Activated CD4-positive, alpha-beta T cell treated with anti-CD3 and anti-CD28 coated beads for 36 hours (primary cell): ENCODE results near the gene LAT. TPM values are rescaled to one million over a fixed set of nuclear protein-coding genes. Genes with fewer than 3 reads are reported as not detected.
"Not testable (repeated sequence)": the region's sequence is repeated elsewhere in the genome, so short reads cannot be mapped to it uniquely, and the experiment has no call there.

ENCODE experiments used
- ATAC-seq: fragments of 200-7000 bp; cut with Tn5 transposase; one replicate; pipeline ENCODE4 v1.10.0; 2021; ENCODE audit warnings: mild to moderate bottlenecking, moderate library complexity
- CTCF ChIA-PET: fragments of 350-600 bp; sonication (Branson Sonifier 250); formaldehyde crosslinking; loops from one replicate; lab custom pipeline; 2021; ENCODE audit warnings: antibody characterized with exemption; lab: Charles Lee
- POLR2A ChIA-PET: fragments of 350-600 bp; sonication (Branson Sonifier 250); formaldehyde crosslinking; loops from one replicate; lab custom pipeline; 2021; ENCODE audit warnings: antibody characterized with exemption, inconsistent platforms; lab: Charles Lee
- DNase-seq: peaks from one replicate; pipeline ENCODE4 v3.0.0-alpha.2; 2020
- H3K27ac Mint-ChIP-seq: one replicate; pipeline ENCODE4 v1.8.0; 2021; ENCODE audit warnings: mixed read lengths
- H3K27me3 Mint-ChIP-seq: one replicate; pipeline ENCODE4 v1.8.0; 2021; ENCODE audit warnings: mixed read lengths
- H3K36me3 Mint-ChIP-seq: one replicate; pipeline ENCODE4 v1.8.0; 2021; ENCODE audit warnings: low read depth, mixed read lengths
- H3K4me1 Mint-ChIP-seq: one replicate; pipeline ENCODE4 v1.8.0; 2021; ENCODE audit warnings: mixed read lengths
- H3K4me3 Mint-ChIP-seq: one replicate; pipeline ENCODE4 v1.8.0; 2021; ENCODE audit warnings: mild to moderate bottlenecking, moderate library complexity, mixed read lengths
- H3K9me3 Mint-ChIP-seq: one replicate; pipeline ENCODE4 v1.8.0; 2021; ENCODE audit warnings: low read depth, mixed read lengths
- intact Hi-C, 2 experiments: fragments of 100-400 bp; cut with DNase I in 1 of 2; cut with micrococcal nuclease in 1 of 2; formaldehyde crosslinking; loops; one replicate each; pipeline versions ENCODE4 v1.14.2 to v1.15.1; 2022 to 2024; cut with DNase I, micrococcal nuclease
- total RNA-seq, 2 experiments: library from RNA; stranded (reverse); gene quantifications; one replicate each; pipeline ENCODE4 v1.2.3, GENCODE V29; 2021

LAT gene
- total RNA-seq, 2 experiments from 2014 or later, result 200 to 234 TPM

DNA sequence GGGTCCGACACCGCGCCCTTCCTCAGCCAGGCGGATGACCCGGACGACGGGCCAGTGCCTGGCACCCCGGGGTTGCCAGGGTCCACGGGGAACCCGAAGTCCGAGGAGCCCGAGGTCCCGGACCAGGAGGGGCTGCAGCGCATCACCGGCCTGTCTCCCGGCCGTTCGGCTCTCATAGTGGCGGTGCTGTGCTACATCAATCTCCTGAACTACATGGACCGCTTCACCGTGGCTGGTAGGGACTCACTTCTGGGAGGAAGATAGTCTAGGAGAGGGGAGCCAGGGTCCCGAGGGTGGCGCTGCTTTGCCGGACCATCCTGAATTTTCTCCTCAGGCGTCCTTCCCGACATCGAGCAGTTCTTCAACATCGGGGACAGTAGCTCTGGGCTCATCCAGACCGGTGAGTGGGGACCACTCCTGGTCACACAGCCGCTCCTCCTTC, 9.7 kb upstream of the LAT start:
- H3K4me3 Mint-ChIP-seq, result peak overlapping the region; percentile 98
- no peaks in the 10 kb centered on the region for H3K9me3 Mint-ChIP-seq
- peaks cover 4% of the 10 kb centered on the region for H3K36me3 Mint-ChIP-seq
- ATAC-seq, result peak; percentile 8
- H3K27me3 Mint-ChIP-seq, result no peaks in the 10 kb centered on the region
- peaks cover 30% of the 10 kb centered on the region for H3K4me1 Mint-ChIP-seq
- ChIA-PET POLR2A (interaction anchor here (0.6 kb wide), 1 partner anchor 20 kb away, joined by 3 read pairs; no protein-coding TSS in a partner anchor), CTCF (interaction anchor here (1.6 to 4.9 kb wide), 2 partner anchors 13 to 32 kb away, joined by 7 to 32 read pairs; no protein-coding TSS in a partner anchor)
- no peak for DNase-seq
- H3K27ac Mint-ChIP-seq, result peak overlapping the region; percentile 77
- intact Hi-C loops, result loop anchor here in 1 of 2 experiments (2.0 kb wide), 1 partner anchor 482 kb away; the partner anchor contains the start of gene CLN3

DNA sequence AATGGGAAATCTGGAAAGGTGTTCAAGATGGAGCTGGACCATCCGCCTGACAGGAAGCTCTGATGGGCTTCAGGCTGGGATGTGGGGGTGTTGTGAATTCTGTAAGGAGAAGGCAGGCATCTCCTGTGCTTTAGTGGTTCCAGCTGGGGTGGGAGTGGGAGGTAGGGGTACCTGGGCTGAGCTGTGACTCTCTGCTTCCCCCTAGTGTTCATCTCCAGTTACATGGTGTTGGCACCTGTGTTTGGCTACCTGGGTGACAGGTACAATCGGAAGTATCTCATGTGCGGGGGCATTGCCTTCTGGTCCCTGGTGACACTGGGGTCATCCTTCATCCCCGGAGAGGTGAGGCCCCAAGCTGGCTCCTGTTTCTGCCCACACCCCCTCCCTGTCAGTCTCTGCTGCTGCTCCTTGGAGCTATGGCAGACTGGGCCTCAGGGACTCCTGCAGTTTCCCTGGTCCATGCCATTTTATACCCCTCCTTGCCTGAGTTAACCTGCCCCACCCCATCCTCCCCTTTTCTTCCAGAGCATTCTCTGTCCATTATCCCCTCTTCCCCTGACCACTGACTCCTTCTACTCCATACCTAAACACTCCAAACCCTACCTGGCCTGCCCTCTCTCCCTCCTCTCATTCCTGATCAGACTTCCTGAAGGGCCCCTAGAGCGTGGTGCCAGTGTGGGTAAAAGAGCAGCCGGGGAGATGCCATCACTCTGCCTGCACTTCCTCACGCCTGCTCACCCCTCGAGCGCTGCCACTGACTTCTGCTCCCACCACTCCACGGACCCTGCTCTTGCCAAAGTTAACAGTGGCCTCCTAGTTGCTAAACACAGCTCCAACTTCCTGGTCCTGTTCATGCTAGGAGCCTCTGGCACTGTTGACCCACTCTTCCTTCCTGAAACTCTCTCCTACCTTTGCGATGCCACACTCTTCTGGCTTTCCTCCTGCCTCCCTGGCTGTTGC, 6.9 kb upstream of the LAT start:
- DNase-seq (peak; percentile 26), ATAC-seq (no peak)
- peaks cover 22% of the 10 kb centered on the region for H3K36me3 Mint-ChIP-seq
- no peak overlapping the region for H3K4me3 Mint-ChIP-seq
- POLR2A ChIA-PET, result interaction anchor here (1.0 kb wide), 1 partner anchor 8 kb away, joined by 3 read pairs; no protein-coding TSS in a partner anchor
- intact Hi-C loops, result no loop called here
- H3K27ac Mint-ChIP-seq, result no peak overlapping the region
- CTCF ChIA-PET, result interaction anchor here (1.0 to 4.9 kb wide), 5 partner anchors 10 to 97 kb away, joined by 3 to 32 read pairs (median 3); no protein-coding TSS in a partner anchor
- H3K27me3 Mint-ChIP-seq, result no peaks in the 10 kb centered on the region
- peaks cover 33% of the 10 kb centered on the region for H3K4me1 Mint-ChIP-seq
- H3K9me3 Mint-ChIP-seq, result peaks cover 5% of the 10 kb centered on the region

DNA sequence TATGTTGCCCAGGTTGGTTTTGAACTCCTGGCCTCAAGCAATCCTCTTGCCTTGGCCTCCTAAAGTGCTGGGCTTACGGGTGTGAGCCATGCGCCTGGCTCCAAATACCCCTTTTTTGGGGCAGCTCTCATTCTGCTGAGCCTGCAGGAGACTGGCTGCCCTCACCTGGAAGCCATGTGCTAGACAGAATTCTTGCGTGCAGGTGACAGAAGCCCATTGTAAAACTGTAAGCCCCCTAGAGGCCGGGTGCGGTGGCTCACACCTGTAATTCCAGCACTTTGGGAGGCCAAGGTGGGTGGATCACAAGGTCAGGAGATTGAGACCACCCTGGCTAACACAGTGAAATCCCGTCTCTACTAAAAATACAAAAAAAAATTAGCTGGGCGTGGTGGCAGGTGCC, 4.5 kb upstream of the LAT start:
- H3K27ac Mint-ChIP-seq, H3K9me3 Mint-ChIP-seq, intact Hi-C loops, DNase-seq, H3K4me3 Mint-ChIP-seq, POLR2A ChIA-PET, ATAC-seq, H3K27me3 Mint-ChIP-seq: not testable (repeated sequence)
- peaks cover 39% of the 10 kb centered on the region for H3K36me3 Mint-ChIP-seq
- H3K4me1 Mint-ChIP-seq, result peaks cover 47% of the 10 kb centered on the region
- CTCF ChIA-PET, result interaction anchor here (0.8 to 1.3 kb wide), 5 partner anchors 11 to 50 kb away, joined by 3 to 6 read pairs (median 3); no protein-coding TSS in a partner anchor

DNA sequence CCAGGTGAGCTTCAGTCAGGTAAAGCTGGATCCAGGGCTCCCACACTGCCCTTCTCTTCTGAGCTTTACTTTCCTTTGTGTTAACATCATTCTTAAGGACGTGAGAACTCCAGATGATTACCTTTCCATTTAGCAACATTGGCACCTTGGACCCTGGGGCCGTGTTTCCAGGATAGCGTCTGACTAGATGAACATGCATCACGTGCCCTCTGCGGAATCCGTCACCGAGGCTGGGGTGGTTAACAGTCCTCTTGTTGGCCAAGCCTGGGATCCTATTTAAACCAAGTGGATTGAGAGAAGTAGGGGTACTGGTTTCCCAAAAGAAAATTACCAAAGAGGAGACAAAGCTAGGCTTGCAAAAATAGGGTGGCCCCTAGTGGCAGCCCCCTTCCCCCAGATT, 3.9 kb upstream of the LAT start:
- DNase-seq (no peak), ATAC-seq (no peak)
- H3K27me3 Mint-ChIP-seq, result no peaks in the 10 kb centered on the region
- H3K4me3 Mint-ChIP-seq, result no peak overlapping the region
- POLR2A ChIA-PET, result no interaction called here
- H3K9me3 Mint-ChIP-seq, result peaks cover 5% of the 10 kb centered on the region
- CTCF ChIA-PET, result interaction anchor here (0.8 to 1.3 kb wide), 5 partner anchors 12 to 49 kb away, joined by 3 to 6 read pairs (median 3); no protein-coding TSS in a partner anchor
- H3K4me1 Mint-ChIP-seq, result peaks cover 41% of the 10 kb centered on the region
- H3K36me3 Mint-ChIP-seq, result peaks cover 45% of the 10 kb centered on the region
- intact Hi-C loops, result no loop called here
- no peak overlapping the region for H3K27ac Mint-ChIP-seq

DNA sequence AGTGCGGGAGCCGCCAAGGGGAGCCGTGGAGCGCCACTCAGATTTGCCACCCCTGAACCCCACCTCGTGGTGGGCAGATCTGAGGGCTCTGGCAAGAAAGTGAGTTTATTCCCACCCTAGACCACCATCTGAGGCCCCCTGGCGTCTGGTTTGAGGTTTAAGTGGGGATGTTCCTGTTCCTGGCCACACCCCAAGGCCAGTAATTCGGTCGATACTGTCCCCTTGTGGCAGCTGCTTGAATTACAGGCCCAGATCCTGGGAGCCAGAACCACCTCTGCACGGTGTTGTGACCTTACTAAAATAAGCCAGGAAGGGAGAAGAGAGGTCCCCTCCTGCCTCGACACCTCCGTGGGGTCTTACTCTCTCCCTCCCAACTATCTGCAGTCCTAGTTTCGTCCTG, 3.3 kb upstream of the LAT start:
- ATAC-seq (no peak), DNase-seq (peak; percentile 76)
- H3K27me3 Mint-ChIP-seq, result no peaks in the 10 kb centered on the region
- peaks cover 51% of the 10 kb centered on the region for H3K36me3 Mint-ChIP-seq
- peaks cover 35% of the 10 kb centered on the region for H3K4me1 Mint-ChIP-seq
- ChIA-PET POLR2A (no interaction called here), CTCF (interaction anchor here (0.5 to 1.3 kb wide), 4 partner anchors 13 to 51 kb away, joined by 3 to 6 read pairs (median 4); no protein-coding TSS in a partner anchor)
- intact Hi-C loops, result no loop called here
- no peak overlapping the region for H3K27ac Mint-ChIP-seq
- peaks cover 5% of the 10 kb centered on the region for H3K9me3 Mint-ChIP-seq
- no peak overlapping the region for H3K4me3 Mint-ChIP-seq

DNA sequence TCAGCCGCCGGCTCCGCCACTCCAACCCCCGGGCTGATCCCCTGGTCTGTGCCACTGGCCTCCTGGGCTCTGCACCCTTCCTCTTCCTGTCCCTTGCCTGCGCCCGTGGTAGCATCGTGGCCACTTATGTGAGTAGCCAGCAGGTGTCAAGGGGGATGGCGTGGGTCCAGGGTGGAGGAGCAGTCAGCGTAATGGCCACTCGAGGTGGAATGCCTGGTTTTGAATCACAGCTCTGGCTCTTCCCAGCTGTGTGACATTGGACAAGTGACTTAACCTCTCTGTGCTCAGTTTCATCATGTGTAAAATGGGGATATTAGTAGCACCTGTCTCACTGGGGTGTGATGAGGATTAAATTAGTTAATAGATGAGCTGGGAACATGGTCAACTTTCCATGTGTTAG, 2.4 kb upstream of the LAT start:
- no peaks in the 10 kb centered on the region for H3K27me3 Mint-ChIP-seq
- H3K9me3 Mint-ChIP-seq, result peaks cover 9% of the 10 kb centered on the region
- ChIA-PET CTCF (interaction anchor here (0.5 to 1.3 kb wide), 3 partner anchors 11 to 168 kb away, joined by 3 read pairs; no protein-coding TSS in a partner anchor), POLR2A (no interaction called here)
- ATAC-seq (no peak), DNase-seq (no peak)
- H3K36me3 Mint-ChIP-seq, result peaks cover 58% of the 10 kb centered on the region
- no peak overlapping the region for H3K27ac Mint-ChIP-seq
- intact Hi-C loops, result no loop called here
- H3K4me1 Mint-ChIP-seq, result peaks cover 35% of the 10 kb centered on the region
- no peak overlapping the region for H3K4me3 Mint-ChIP-seq

DNA sequence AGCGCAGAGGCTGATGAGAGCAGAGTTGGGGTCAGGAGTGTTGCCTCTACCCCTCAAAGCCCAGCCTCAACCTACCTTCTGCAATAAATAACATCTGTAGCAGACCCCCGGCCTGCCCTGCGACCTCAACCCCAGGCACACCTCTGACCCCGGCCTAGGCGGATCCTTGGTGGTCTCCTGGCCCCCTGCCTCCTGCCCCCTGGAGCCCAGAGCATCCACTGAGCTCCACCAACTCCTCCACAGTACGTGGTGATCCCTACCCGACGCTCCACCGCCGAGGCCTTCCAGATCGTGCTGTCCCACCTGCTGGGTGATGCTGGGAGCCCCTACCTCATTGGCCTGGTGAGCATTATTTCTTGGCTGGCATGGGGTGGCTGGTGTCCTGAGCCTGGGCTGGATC, 1.9 kb upstream of the LAT start:
- no peak overlapping the region for H3K4me3 Mint-ChIP-seq
- POLR2A ChIA-PET, result no interaction called here
- H3K9me3 Mint-ChIP-seq, result peaks cover 11% of the 10 kb centered on the region
- CTCF ChIA-PET, result interaction anchor here (0.5 to 1.3 kb wide), 2 partner anchors 12 to 25 kb away, joined by 3 read pairs; no protein-coding TSS in a partner anchor
- peak overlapping the region; percentile 76 for H3K27ac Mint-ChIP-seq
- ATAC-seq (no peak), DNase-seq (no peak)
- H3K36me3 Mint-ChIP-seq, result peaks cover 63% of the 10 kb centered on the region
- peaks cover 35% of the 10 kb centered on the region for H3K4me1 Mint-ChIP-seq
- intact Hi-C loops, result no loop called here
- H3K27me3 Mint-ChIP-seq, result no peaks in the 10 kb centered on the region

DNA sequence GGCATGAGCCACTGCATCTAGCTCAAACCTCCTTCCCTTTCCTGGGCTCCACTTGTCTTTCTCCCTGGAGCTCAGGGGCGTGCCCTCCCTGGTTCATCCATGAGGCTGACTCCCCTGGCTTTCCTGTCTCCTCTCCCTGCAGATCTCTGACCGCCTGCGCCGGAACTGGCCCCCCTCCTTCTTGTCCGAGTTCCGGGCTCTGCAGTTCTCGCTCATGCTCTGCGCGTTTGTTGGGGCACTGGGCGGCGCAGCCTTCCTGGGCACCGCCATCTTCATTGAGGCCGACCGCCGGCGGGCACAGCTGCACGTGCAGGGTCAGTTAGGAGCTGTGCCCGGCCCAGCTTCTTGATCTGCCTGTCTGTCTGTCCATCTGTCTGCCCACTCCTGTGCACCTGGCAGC, 1.2 kb upstream of the LAT start:
- Mint-ChIP-seq H3K27me3 (no peaks in the 10 kb centered on the region), H3K27ac (peak overlapping the region; percentile 76), H3K9me3 (peaks cover 11% of the 10 kb centered on the region), H3K4me1 (peaks cover 34% of the 10 kb centered on the region), H3K36me3 (peaks cover 65% of the 10 kb centered on the region), H3K4me3 (peak overlapping the region; percentile 99)
- ChIA-PET CTCF (interaction anchor here (1.3 kb wide), 1 partner anchor 24 kb away, joined by 3 read pairs; no protein-coding TSS in a partner anchor), POLR2A (no interaction called here)
- intact Hi-C loops, result no loop called here
- no peak for ATAC-seq
- DNase-seq, result no peak

DNA sequence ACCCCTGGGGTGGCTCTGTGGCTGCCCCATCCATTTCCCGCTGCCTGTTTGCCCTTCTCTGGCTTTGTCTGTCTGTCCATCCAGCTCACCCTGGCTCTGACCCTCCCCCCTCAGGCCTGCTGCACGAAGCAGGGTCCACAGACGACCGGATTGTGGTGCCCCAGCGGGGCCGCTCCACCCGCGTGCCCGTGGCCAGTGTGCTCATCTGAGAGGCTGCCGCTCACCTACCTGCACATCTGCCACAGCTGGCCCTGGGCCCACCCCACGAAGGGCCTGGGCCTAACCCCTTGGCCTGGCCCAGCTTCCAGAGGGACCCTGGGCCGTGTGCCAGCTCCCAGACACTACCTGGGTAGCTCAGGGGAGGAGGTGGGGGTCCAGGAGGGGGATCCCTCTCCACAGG, 761 bp upstream of the LAT start:
- CTCF ChIA-PET, result interaction anchor here (1.3 kb wide), 1 partner anchor 24 kb away, joined by 3 read pairs; no protein-coding TSS in a partner anchor
- Mint-ChIP-seq H3K27me3 (no peaks in the 10 kb centered on the region), H3K4me3 (peak overlapping the region; percentile 99), H3K36me3 (peaks cover 69% of the 10 kb centered on the region), H3K27ac (peak overlapping the region; percentile 83), H3K9me3 (peaks cover 11% of the 10 kb centered on the region), H3K4me1 (peaks cover 38% of the 10 kb centered on the region)
- DNase-seq (no peak), ATAC-seq (no peak)
- POLR2A ChIA-PET, result no interaction called here
- intact Hi-C loops, result no loop called here

DNA sequence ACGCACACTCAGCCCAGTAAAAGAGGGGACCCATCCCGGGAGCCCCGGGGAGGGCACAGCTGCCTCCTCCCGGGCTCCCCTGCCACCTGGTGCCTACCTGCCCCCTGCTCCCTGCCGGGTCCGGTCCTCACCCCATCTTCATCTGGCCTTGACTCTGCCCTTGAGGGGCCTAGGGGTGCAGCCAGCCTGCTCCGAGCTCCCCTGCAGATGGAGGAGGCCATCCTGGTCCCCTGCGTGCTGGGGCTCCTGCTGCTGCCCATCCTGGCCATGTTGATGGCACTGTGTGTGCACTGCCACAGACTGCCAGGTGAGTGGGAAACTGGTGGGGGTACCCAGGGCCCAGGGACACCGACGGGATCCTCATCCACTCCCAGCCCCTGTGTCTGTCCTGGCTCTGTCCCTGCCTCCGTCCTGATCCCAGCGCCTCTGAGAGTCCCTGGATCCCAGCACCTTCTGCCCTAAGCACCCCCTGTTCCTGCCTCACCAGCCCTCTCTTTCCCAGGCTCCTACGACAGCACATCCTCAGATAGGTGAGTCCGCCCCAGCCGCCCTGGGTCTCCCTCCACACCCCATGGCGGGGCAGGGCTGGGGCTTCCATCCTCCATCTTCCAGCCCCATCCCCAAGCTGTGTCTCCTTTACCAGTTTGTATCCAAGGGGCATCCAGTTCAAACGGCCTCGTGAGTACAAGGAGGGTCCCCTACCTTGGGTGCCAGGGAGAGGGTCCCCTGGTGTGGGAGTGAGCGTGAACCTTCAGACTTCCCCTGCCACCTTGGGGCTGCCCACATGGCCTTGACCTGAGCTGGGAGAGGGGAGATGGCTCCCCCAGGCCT, 574 bp downstream of the LAT start:
- CTCF ChIA-PET, result interaction anchor here (0.6 to 5.4 kb wide), 4 partner anchors 8 to 110 kb away, joined by 3 to 32 read pairs (median 4); no protein-coding TSS in a partner anchor
- Mint-ChIP-seq H3K9me3 (peaks cover 11% of the 10 kb centered on the region), H3K4me1 (peaks cover 51% of the 10 kb centered on the region), H3K27ac (peak overlapping the region; percentile 89), H3K27me3 (no peaks in the 10 kb centered on the region), H3K36me3 (peaks cover 82% of the 10 kb centered on the region), H3K4me3 (peak overlapping the region; percentile 99)
- peak; percentile 49 for DNase-seq
- POLR2A ChIA-PET, result interaction anchor here (0.7 to 1.6 kb wide), 3 partner anchors 8 to 36 kb away, joined by 3 to 6 read pairs (median 3); no protein-coding TSS in a partner anchor
- ATAC-seq, result peak; percentile 7
- intact Hi-C loops, result loop anchor here in 1 of 2 experiments (5.0 kb wide), 1 partner anchor 87 kb away; no protein-coding TSS in a partner anchor
